Measurements from ENCODE around the gene HOXC13. TPM values are rescaled to one million over a fixed set of nuclear protein-coding genes. Genes with fewer than 3 reads are reported as not detected.

Gene HOXC13
- total RNA-seq, 1 experiment from 2014 or later, result 0.09 TPM

GRCh38 chr12:53988541-53989226, 50.1 kb downstream of the HOXC13 start (continued):
- TF ChIP-seq, protein P1, sequence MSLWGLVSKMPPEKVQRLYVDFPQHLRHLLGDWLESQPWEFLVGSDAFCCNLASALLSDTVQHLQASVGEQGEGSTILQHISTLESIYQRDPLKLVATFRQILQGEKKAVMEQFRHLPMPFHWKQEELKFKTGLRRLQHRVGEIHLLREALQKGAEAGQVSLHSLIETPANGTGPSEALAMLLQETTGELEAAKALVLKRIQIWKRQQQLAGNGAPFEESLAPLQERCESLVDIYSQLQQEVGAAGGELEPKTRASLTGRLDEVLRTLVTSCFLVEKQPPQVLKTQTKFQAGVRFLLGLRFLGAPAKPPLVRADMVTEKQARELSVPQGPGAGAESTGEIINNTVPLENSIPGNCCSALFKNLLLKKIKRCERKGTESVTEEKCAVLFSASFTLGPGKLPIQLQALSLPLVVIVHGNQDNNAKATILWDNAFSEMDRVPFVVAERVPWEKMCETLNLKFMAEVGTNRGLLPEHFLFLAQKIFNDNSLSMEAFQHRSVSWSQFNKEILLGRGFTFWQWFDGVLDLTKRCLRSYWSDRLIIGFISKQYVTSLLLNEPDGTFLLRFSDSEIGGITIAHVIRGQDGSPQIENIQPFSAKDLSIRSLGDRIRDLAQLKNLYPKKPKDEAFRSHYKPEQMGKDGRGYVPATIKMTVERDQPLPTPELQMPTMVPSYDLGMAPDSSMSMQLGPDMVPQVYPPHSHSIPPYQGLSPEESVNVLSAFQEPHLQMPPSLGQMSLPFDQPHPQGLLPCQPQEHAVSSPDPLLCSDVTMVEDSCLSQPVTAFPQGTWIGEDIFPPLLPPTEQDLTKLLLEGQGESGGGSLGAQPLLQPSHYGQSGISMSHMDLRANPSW (CRISPR knock-in tag; conservative IDR thresholded peaks at IDR 0.05; ENCODE audit: low read depth), result no peak
- TF ChIP-seq RORB (CRISPR knock-in tag; IDR thresholded peaks at IDR 0.05) (no peak), NFYB (CRISPR knock-in tag; conservative IDR thresholded peaks at IDR 0.05; ENCODE audit: low read depth) (no peak), TP53 (CRISPR knock-in tag; IDR thresholded peaks at IDR 0.05) (no peak), JUN (CRISPR knock-in tag; IDR thresholded peaks at IDR 0.05) (no peak)
- TF ChIP-seq, protein P2, sequence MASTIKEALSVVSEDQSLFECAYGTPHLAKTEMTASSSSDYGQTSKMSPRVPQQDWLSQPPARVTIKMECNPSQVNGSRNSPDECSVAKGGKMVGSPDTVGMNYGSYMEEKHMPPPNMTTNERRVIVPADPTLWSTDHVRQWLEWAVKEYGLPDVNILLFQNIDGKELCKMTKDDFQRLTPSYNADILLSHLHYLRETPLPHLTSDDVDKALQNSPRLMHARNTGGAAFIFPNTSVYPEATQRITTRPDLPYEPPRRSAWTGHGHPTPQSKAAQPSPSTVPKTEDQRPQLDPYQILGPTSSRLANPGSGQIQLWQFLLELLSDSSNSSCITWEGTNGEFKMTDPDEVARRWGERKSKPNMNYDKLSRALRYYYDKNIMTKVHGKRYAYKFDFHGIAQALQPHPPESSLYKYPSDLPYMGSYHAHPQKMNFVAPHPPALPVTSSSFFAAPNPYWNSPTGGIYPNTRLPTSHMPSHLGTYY (CRISPR knock-in tag; IDR thresholded peaks at IDR 0.05), result no peak
- TF ChIP-seq, protein P3, sequence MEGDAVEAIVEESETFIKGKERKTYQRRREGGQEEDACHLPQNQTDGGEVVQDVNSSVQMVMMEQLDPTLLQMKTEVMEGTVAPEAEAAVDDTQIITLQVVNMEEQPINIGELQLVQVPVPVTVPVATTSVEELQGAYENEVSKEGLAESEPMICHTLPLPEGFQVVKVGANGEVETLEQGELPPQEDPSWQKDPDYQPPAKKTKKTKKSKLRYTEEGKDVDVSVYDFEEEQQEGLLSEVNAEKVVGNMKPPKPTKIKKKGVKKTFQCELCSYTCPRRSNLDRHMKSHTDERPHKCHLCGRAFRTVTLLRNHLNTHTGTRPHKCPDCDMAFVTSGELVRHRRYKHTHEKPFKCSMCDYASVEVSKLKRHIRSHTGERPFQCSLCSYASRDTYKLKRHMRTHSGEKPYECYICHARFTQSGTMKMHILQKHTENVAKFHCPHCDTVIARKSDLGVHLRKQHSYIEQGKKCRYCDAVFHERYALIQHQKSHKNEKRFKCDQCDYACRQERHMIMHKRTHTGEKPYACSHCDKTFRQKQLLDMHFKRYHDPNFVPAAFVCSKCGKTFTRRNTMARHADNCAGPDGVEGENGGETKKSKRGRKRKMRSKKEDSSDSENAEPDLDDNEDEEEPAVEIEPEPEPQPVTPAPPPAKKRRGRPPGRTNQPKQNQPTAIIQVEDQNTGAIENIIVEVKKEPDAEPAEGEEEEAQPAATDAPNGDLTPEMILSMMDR (IDR thresholded peaks at IDR 0.05), result no peak

DNA sequence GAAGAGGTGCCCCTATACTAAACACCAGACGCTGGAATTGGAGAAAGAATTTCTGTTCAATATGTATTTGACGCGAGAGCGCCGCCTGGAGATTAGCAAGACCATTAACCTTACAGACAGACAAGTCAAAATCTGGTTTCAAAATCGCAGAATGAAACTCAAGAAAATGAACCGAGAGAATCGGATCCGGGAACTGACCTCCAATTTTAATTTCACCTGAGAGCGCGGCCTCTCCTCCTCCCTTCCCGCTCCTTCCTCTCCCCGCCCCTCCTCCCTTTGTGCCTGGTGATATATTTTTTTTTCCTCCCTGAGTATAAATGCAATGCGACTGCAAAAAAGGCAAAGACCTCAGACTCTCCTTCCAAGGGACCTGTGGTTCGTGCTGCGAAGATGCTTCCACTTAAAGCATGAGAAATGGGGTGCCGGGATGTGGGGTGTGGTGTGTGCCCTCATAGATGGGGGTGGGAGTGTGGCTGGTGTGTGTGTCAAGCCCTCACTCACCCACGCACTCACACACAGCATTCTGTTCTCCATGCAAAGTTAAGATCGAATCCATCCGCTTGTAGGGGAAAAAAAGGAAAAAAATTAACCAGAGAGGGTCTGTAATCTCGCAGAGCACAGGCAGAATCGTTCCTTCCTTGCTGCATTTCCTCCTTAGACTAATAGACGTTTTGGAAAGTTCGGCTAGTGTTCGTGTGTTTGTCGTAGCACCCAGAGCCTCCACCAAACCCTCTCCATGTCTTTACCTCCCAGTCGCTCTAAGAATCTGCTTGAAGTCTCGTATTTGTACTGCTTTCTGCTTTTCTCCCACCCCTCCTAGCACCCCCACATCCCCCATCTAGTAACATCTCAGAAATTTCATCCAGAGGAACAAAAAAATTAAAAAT, 50.8 kb downstream of the HOXC13 start:
- DNase-seq (ENCODE audit: low spot score) (no peak), ATAC-seq (no peak)
- ChIA-PET CTCF (interaction anchor here (0.7 to 5.1 kb wide), 8 partner anchors 16 to 227 kb away, joined by 3 to 36 read pairs (median 6); partner anchors contain the start of gene HOXC5), POLR2A (no interaction called here)
- peaks cover 34% of the 10 kb centered on the region for H3K4me1 Mint-ChIP-seq
- TF ChIP-seq SP1 (CRISPR knock-in tag; conservative IDR thresholded peaks at IDR 0.05) (no peak), ZNF121 (CRISPR knock-in tag; IDR thresholded peaks at IDR 0.05) (no peak), IRF2 (CRISPR knock-in tag; IDR thresholded peaks at IDR 0.05; ENCODE audit: borderline replicate concordance, low read depth) (no peak), MYBL2 (CRISPR knock-in tag; IDR thresholded peaks at IDR 0.05) (no peak), TEAD1 (CRISPR knock-in tag; IDR thresholded peaks at IDR 0.05) (no peak), FOXP1 (CRISPR knock-in tag; IDR thresholded peaks at IDR 0.05; ENCODE audit: borderline replicate concordance) (no peak)
- H3K27me3 Mint-ChIP-seq (ENCODE audit: low read depth), result peaks cover 100% of the 10 kb centered on the region
- no peaks in the 10 kb centered on the region for H3K36me3 Mint-ChIP-seq
- H3K9me3 Mint-ChIP-seq, result no peaks in the 10 kb centered on the region
- no peak overlapping the region for H3K4me3 Mint-ChIP-seq
- H3K27ac Mint-ChIP-seq, result no peak overlapping the region

DNA sequence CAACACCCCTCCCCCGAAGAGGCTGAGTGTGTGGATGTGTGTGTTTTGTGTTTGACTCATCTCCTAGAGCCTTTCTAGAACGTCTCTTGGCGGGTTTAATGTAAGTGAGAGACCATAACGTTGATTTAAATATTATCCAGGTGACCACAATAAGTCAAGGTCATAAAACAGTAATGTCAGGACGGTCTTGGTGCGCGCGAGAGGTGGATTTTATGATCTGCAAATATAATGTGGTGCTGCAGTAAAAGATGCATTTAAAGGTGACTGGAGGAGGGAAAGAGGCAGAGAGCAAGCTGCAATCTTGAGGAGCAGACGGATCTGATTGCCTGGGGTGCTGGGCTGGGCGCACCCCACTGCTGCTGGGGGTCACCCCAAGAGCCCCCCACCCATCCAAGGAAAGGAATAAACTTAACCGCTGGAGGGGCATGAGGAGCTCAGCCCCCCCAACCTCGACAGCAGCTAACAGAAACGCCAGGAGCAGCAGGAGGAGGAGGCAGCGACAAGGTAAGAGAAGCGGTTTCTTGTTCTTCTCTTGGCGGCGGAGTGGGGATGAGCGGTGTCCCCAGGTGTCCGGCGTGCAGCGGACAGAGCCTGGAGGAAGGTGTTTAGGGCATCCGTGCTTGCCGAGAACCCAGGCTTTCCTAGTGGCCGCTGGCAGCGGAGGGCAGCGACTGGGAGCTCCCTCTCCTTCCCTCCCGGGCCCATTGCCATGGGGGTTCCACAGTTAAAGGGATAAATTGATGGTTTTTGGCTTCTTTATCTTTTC, 51.9 kb downstream of the HOXC13 start:
- no peaks in the 10 kb centered on the region for H3K36me3 Mint-ChIP-seq
- ChIA-PET CTCF (interaction anchor here (0.7 to 3.2 kb wide), 8 partner anchors 16 to 389 kb away, joined by 3 to 16 read pairs (median 6); partner anchors contain the start of gene HOXC5), POLR2A (interaction anchor here (0.7 to 0.9 kb wide), 3 partner anchors 25 to 64 kb away, joined by 3 read pairs; no protein-coding TSS in a partner anchor)
- H3K27me3 Mint-ChIP-seq (ENCODE audit: low read depth), result peaks cover 100% of the 10 kb centered on the region
- ATAC-seq (no peak), DNase-seq (ENCODE audit: low spot score) (no peak)
- peaks cover 40% of the 10 kb centered on the region for H3K4me1 Mint-ChIP-seq
- no peak overlapping the region for H3K4me3 Mint-ChIP-seq
- no peak overlapping the region for H3K27ac Mint-ChIP-seq
- no peaks in the 10 kb centered on the region for H3K9me3 Mint-ChIP-seq
- TF ChIP-seq ZNF219 (CRISPR knock-in tag; IDR thresholded peaks at IDR 0.05; ENCODE audit: borderline replicate concordance), result no peak
- TF ChIP-seq NFE2L1 (CRISPR knock-in tag; IDR thresholded peaks at IDR 0.05), result no peak
- no peak for TF ChIP-seq SOX15 (CRISPR knock-in tag; IDR thresholded peaks at IDR 0.05)
- no peak for TF ChIP-seq NFYB (CRISPR knock-in tag; conservative IDR thresholded peaks at IDR 0.05; ENCODE audit: low read depth)
- no peak for TF ChIP-seq TCF7 (CRISPR knock-in tag; IDR thresholded peaks at IDR 0.05; ENCODE audit: low read depth)
- no peak for TF ChIP-seq SP1 (CRISPR knock-in tag; conservative IDR thresholded peaks at IDR 0.05)
- TF ChIP-seq, protein P4, sequence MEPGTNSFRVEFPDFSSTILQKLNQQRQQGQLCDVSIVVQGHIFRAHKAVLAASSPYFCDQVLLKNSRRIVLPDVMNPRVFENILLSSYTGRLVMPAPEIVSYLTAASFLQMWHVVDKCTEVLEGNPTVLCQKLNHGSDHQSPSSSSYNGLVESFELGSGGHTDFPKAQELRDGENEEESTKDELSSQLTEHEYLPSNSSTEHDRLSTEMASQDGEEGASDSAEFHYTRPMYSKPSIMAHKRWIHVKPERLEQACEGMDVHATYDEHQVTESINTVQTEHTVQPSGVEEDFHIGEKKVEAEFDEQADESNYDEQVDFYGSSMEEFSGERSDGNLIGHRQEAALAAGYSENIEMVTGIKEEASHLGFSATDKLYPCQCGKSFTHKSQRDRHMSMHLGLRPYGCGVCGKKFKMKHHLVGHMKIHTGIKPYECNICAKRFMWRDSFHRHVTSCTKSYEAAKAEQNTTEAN (CRISPR knock-in tag; IDR thresholded peaks at IDR 0.05), result no peak
- no peak for TF ChIP-seq AR (CRISPR knock-in tag; IDR thresholded peaks at IDR 0.05)
- TF ChIP-seq FOXJ3 (CRISPR knock-in tag; IDR thresholded peaks at IDR 0.05; ENCODE audit: borderline replicate concordance), result no peak
